Measurements from ENCODE around the gene METTL9. TPM values are rescaled to one million over a fixed set of nuclear protein-coding genes. Genes with fewer than 3 reads are reported as not detected.
"Not testable (repeated sequence)": the region's sequence is repeated elsewhere in the genome, so short reads cannot be mapped to it uniquely, and the experiment has no call there.

METTL9 gene
- 78.5 TPM for polyA plus RNA-seq

DNA sequence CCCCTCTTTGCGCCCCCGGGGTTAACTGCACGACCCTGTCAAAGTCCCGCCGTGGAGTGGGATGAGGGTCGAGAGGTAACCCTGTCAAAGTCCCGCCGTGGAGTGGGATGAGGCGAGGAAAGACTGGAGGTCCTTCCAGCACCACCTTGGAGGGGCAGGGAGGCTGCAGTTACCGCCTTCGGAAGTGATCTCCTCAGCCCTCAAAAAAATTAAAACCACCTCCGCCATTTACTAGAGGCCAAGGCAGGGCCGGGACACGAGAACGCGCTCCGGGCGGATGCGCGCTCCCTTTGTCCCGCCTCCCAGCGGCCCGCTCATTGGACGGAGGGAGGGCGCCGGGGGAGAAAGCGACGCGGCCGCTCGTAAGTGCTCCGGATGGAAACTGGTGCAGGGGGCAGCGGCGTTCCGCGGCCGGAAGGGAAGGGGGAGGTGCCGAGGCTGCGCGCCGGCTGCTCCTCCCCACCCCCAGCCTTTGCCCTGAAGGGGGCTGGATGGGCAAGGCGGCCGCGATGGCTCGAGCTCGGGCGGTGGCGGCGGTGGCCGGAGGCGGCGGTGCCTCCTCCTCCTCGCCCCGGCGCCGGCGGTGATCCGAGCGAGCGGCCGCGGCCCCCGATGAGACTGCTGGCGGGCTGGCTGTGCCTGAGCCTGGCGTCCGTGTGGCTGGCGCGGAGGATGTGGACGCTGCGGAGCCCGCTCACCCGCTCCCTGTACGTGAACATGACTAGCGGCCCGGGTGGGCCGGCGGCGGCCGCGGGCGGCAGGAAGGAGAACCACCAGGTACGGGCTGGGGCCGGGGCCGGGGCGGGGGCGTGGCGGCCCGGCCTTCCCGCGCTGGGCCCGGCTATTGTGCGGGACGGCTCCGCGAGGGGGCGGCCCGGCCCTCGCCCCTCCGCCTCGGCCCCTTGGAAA, at the start of gene METTL9:
Gene METTL9, plus strand, starts transcription at position 456 of the 909 bp plus-strand sequence. Its CDS starts 157 bp downstream, at position 613.
- H3K27ac Mint-ChIP-seq = peak within 1 kb of the TSS; percentile 95 to 99 (median 98)
- peak within 1 kb of the TSS; percentile 89 to 99 (median 97) for H3K4me3 Mint-ChIP-seq
- H3K9me3 Mint-ChIP-seq = no peaks in the 10 kb centered on the region
- no peaks in the 10 kb centered on the region for H3K27me3 Mint-ChIP-seq
- peaks cover 26 to 46% (median 30%) of the 10 kb centered on the region in 3 donors for H3K4me1 Mint-ChIP-seq
- H3K36me3 Mint-ChIP-seq = no peaks in the 10 kb centered on the region

DNA sequence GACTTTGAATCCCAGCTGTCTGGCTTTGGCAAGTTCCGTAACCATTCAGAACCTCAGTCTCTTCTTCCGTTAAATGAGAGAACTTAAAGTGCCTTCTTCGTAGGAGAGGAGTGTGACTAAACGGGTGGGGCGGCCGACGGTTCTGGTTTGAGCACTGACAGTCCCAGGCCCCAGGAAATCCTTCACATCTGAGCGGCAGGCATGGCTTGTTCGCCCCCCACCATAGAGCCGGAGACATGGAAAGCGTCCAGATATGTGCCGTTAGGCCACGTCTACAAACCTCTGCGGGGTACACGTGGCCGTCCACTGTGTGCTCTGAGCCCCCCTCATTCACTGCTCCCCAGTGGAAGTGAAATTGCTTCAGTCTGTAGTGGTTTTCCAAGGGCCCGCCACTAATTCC, 49.4 kb upstream of the METTL9 start:
- H3K4me1 Mint-ChIP-seq = peaks cover 9 to 17% (median 15%) of the 10 kb centered on the region in 3 donors
- not testable (repeated sequence) for H3K4me3 Mint-ChIP-seq, H3K36me3 Mint-ChIP-seq, H3K27me3 Mint-ChIP-seq, H3K9me3 Mint-ChIP-seq
- H3K27ac Mint-ChIP-seq = peak overlapping the region in 2 of 3 donors; percentile 67 to 76

GRCh38 chr16:21550435-21550834, 48.9 kb upstream of the METTL9 start:
- H3K27ac Mint-ChIP-seq = not testable (repeated sequence)

GRCh38 chr16:21551076-21551475, 48.3 kb upstream of the METTL9 start:
- not testable (repeated sequence) for H3K36me3 Mint-ChIP-seq, H3K4me3 Mint-ChIP-seq, H3K27me3 Mint-ChIP-seq, H3K27ac Mint-ChIP-seq, H3K9me3 Mint-ChIP-seq
- peaks cover 10 to 17% (median 17%) of the 10 kb centered on the region in 3 donors for H3K4me1 Mint-ChIP-seq

More at GRCh38 chr16:21550435-21550834, 48.9 kb upstream of the METTL9 start:
- not testable (repeated sequence) for H3K4me3 Mint-ChIP-seq, H3K36me3 Mint-ChIP-seq, H3K27me3 Mint-ChIP-seq, H3K9me3 Mint-ChIP-seq
- peaks cover 10 to 17% (median 17%) of the 10 kb centered on the region in 3 donors for H3K4me1 Mint-ChIP-seq

- not testable (repeated sequence) for H3K9me3 Mint-ChIP-seq, H3K27me3 Mint-ChIP-seq, H3K4me3 Mint-ChIP-seq, H3K36me3 Mint-ChIP-seq, H3K27ac Mint-ChIP-seq
- peaks cover 10 to 17% (median 17%) of the 10 kb centered on the region in 3 donors for H3K4me1 Mint-ChIP-seq
Measured at GRCh38 chr16:21551600-21551999, 47.8 kb upstream of the METTL9 start.

DNA sequence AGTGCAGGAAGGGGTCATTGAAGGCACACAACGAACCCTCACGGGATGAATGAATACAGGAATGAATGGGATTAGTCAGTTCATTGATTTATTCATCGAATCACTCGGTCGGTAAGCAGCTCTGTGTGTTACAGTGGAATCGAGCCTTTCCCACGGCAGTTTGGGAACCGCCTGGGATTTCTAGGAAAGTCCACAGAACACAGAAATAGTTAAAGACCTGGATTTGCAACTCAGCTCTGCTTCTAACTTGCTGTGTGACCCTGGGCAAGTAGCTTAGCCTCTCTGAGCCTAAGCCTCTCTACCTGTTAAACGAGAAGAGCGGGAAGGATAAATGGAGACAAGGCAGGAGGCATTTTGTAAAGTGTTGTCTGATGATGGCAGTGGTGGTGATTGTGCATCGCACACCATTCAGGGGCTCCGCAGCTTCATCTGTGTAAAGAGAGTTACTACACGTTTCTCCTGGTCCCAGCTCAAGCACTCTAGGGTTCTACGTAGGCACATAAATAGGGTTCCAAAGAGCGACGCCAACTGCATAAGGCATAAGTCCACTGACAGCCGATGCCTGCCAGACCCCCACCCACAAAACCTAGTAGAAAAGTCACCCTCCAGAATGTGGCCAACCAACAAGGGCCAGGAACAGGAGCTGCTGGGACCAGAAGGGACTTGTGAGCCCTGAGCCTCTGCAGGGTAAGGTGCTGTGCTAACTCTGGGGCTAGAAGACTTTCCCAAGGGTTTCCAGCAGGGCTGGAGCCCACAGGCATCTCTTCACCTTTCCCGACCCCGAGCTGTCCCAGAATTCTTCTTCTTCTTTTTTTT, 45.7 kb upstream of the METTL9 start:
- not testable (repeated sequence) for H3K36me3 Mint-ChIP-seq, H3K9me3 Mint-ChIP-seq, H3K27me3 Mint-ChIP-seq
- Mint-ChIP-seq H3K27ac (peak overlapping the region in 2 of 3 donors; percentile 53 to 63), H3K4me1 (peaks cover 10 to 17% (median 17%) of the 10 kb centered on the region in 3 donors), H3K4me3 (peak overlapping the region; percentile 17 to 68 (median 34))

- peak overlapping the region; percentile 41 to 90 (median 66) for H3K27ac Mint-ChIP-seq
- peak overlapping the region; percentile 41 to 93 (median 80) for H3K4me3 Mint-ChIP-seq
- H3K9me3 Mint-ChIP-seq = no peaks in the 10 kb centered on the region
- peaks cover 10 to 17% (median 16%) of the 10 kb centered on the region in 3 donors for H3K4me1 Mint-ChIP-seq
- H3K36me3 Mint-ChIP-seq = no peaks in the 10 kb centered on the region
- H3K27me3 Mint-ChIP-seq = peaks cover 7% of the 10 kb centered on the region
Measured at GRCh38 chr16:21554795-21555585, 44.4 kb upstream of the METTL9 start.

GRCh38 chr16:21555621-21556020, 43.8 kb upstream of the METTL9 start:
- H3K36me3 Mint-ChIP-seq, H3K27me3 Mint-ChIP-seq, H3K4me3 Mint-ChIP-seq, H3K9me3 Mint-ChIP-seq: not testable (repeated sequence)
- Mint-ChIP-seq H3K4me1 (peaks cover 10 to 17% (median 16%) of the 10 kb centered on the region in 3 donors), H3K27ac (peak overlapping the region in 1 of 3 donors; percentile 41)

- H3K36me3 Mint-ChIP-seq, H3K27me3 Mint-ChIP-seq, H3K9me3 Mint-ChIP-seq: not testable (repeated sequence)
- Mint-ChIP-seq H3K4me1 (peaks cover 10 to 17% (median 16%) of the 10 kb centered on the region in 3 donors), H3K4me3 (peak overlapping the region in 2 of 4 donors; percentile 32 to 68), H3K27ac (peak overlapping the region in 1 of 3 donors; percentile 23)
Measured at GRCh38 chr16:21556026-21556595, 43.3 kb upstream of the METTL9 start.

GRCh38 chr16:21556651-21557241, 42.6 kb upstream of the METTL9 start:
- H3K4me3 Mint-ChIP-seq, H3K36me3 Mint-ChIP-seq, H3K27me3 Mint-ChIP-seq, H3K9me3 Mint-ChIP-seq, H3K27ac Mint-ChIP-seq: not testable (repeated sequence)
- H3K4me1 Mint-ChIP-seq = peaks cover 10 to 17% (median 16%) of the 10 kb centered on the region in 3 donors

DNA sequence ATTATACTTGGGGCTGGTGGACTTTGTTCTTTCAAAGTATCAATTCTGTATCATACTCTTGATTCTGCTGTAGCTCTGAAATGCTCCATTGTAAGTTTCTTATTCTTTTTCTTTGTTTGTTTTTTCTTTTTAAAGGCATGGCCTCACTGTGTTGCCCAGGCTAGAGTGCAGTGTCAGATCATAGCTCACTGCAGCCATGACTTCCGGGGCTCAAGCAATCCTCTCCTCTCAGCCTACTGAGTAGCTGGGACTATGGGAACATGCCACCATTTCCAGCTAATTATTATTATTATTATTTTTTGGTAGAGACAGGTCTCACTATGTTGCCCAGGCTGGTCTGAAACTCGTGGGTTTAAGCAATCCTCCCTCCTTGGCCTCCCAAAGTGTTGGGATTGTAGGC, 38.9 kb upstream of the METTL9 start:
- H3K27ac Mint-ChIP-seq = no peak overlapping the region
- H3K27me3 Mint-ChIP-seq = peaks cover 4% of the 10 kb centered on the region

GRCh38 chr16:21563676-21564075, 35.7 kb upstream of the METTL9 start:
- Mint-ChIP-seq H3K27ac (no peak overlapping the region), H3K4me1 (peaks cover 0 to 3% (median 0%) of the 10 kb centered on the region in 3 donors), H3K9me3 (no peaks in the 10 kb centered on the region), H3K36me3 (no peaks in the 10 kb centered on the region), H3K27me3 (peaks cover 3% of the 10 kb centered on the region), H3K4me3 (no peak overlapping the region)

More for the DNA sequence above, 38.9 kb upstream of the METTL9 start:
- Mint-ChIP-seq H3K4me3 (no peak overlapping the region), H3K4me1 (no peaks in the 10 kb centered on the region), H3K36me3 (no peaks in the 10 kb centered on the region), H3K9me3 (no peaks in the 10 kb centered on the region)

GRCh38 chr16:21564367-21564766, 35.0 kb upstream of the METTL9 start:
- H3K36me3 Mint-ChIP-seq, H3K27me3 Mint-ChIP-seq, H3K4me3 Mint-ChIP-seq, H3K4me1 Mint-ChIP-seq, H3K27ac Mint-ChIP-seq, H3K9me3 Mint-ChIP-seq: not testable (repeated sequence)

DNA sequence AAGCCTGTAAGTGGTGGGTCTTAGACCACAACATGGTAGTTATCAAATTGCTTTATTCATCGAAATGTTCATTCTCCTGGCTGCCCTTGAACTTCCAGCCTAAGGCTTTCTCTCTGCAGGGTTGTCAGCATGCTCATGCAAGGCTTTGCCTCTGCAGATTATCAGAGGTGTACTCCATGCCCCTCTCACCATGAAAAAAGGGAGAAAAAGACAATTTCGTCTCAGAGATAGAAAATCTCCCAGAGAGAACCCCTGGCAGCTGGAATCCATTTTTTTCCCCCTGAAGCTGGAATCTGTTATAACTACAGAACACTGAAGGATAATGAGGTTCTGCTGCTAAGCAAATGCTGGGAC, 33.9 kb upstream of the METTL9 start:
- Mint-ChIP-seq H3K36me3 (no peaks in the 10 kb centered on the region), H3K27me3 (peaks cover 3% of the 10 kb centered on the region), H3K4me1 (peaks cover 0 to 3% (median 0%) of the 10 kb centered on the region in 3 donors), H3K9me3 (no peaks in the 10 kb centered on the region), H3K4me3 (peak overlapping the region in 1 of 4 donors; percentile 2), H3K27ac (no peak overlapping the region)
